Smooth muscle cell of the umbilical artery (primary cell): Measurements from ENCODE around the gene TPR. TPM values are rescaled to one million over a fixed set of nuclear protein-coding genes. Genes with fewer than 3 reads are reported as not detected.

Source experiments
- total RNA-seq: library from RNA; depleted of rRNA; stranded (reverse); fragments of >200 nt; gene quantifications from 2 replicates; pipeline ENCODE4 v1.2.3, GENCODE V29; 2014

Gene TPR
- total RNA-seq, result 96.4 and 96.5 TPM in 2 replicates

GRCh38 chr1:186375152-186375928 lies at the start of gene TPR, which contains the start of gene ODR4:
Gene TPR, minus strand, starts transcription at chr1:186375253. Its CDS starts 225 bp downstream, at chr1:186375028.
Gene ODR4, plus strand, starts transcription at chr1:186375838. Its CDS starts 3,948 bp downstream, at chr1:186379786.

GRCh38 chr1:186295980-186296379 lies 79.1 kb downstream of the TPR start, which contains the start of gene PRG4:
Gene PRG4, plus strand, starts transcription at chr1:186296279.

Other genes starting within 250 kb of the TPR start
- gene PRG4, start 79.0 kb downstream of the TPR start, total RNA-seq, result 0.05 TPM in 1 of 2 replicates, not detected in the other
- gene ODR4, start 585 bp upstream of the TPR start, total RNA-seq, result 26.7 and 31.5 TPM in 2 replicates
- under 0.01 TPM in 1 of 2 replicates, not detected in the other for gene PDC, start 85.9 kb upstream of the TPR start, total RNA-seq